Measurements from ENCODE around the gene MB21D2.

GRCh38 chr3:192866804-192867203, 50.9 kb downstream of the MB21D2 start:
- TF ChIP-seq CTCF (IDR thresholded peaks at IDR 0.05) (no peak), POLR2A (IDR thresholded peaks at IDR 0.05) (no peak)

All from esophagus squamous epithelium (tissue), 4 donors.